Activated CD4-positive, alpha-beta T cell treated with anti-CD3 and anti-CD28 coated beads for 24 hours (primary cell): Measurements from ENCODE around the gene DNPH1.

Source experiments
- DNase-seq, 2 donors: peaks; one replicate each; pipeline ENCODE4 v3.0.0-alpha.2; 2020; ENCODE audit warnings: low read depth in 2 of 2

Gene DNPH1

GRCh38 chr6:43215066-43215465 lies 14.2 kb downstream of the DNPH1 start:
- DNase-seq, result no peak

GRCh38 chr6:43213431-43213830 lies 15.8 kb downstream of the DNPH1 start:
- no peak for DNase-seq

GRCh38 chr6:43211955-43212354 lies 17.3 kb downstream of the DNPH1 start:
- no peak for DNase-seq

GRCh38 chr6:43207286-43207685 lies 22.0 kb downstream of the DNPH1 start:
- DNase-seq, result no peak

- DNase-seq, result no peak
Observed at GRCh38 chr6:43205849-43206248, 23.4 kb downstream of the DNPH1 start.

- DNase-seq, result no peak
Observed at GRCh38 chr6:43204271-43205105, 24.8 kb downstream of the DNPH1 start.

GRCh38 chr6:43203718-43204095 lies 25.6 kb downstream of the DNPH1 start:
- DNase-seq, result no peak

- no peak for DNase-seq
Observed at GRCh38 chr6:43203029-43203717, 26.1 kb downstream of the DNPH1 start.

- DNase-seq, result no peak
Observed at GRCh38 chr6:43202451-43202850, 26.8 kb downstream of the DNPH1 start.

GRCh38 chr6:43200541-43200940 lies 28.7 kb downstream of the DNPH1 start:
- DNase-seq, result no peak

- no peak for DNase-seq
Observed at GRCh38 chr6:43199912-43200311, 29.4 kb downstream of the DNPH1 start.

GRCh38 chr6:43196337-43196736 lies 32.9 kb downstream of the DNPH1 start:
- no peak for DNase-seq

GRCh38 chr6:43193929-43194328 lies 35.4 kb downstream of the DNPH1 start:
- DNase-seq, result no peak

GRCh38 chr6:43192911-43193310 lies 36.4 kb downstream of the DNPH1 start:
- no peak for DNase-seq

- DNase-seq, result no peak
Observed at GRCh38 chr6:43189776-43190304, 39.4 kb downstream of the DNPH1 start.

GRCh38 chr6:43188426-43188825 lies 40.9 kb downstream of the DNPH1 start:
- DNase-seq, result no peak

GRCh38 chr6:43187821-43188220 lies 41.5 kb downstream of the DNPH1 start:
- DNase-seq, result no peak

GRCh38 chr6:43186706-43187105 lies 42.6 kb downstream of the DNPH1 start:
- no peak for DNase-seq

GRCh38 chr6:43186019-43186418 lies 43.3 kb downstream of the DNPH1 start:
- no peak for DNase-seq

- no peak for DNase-seq
Observed at GRCh38 chr6:43185391-43185985, 43.8 kb downstream of the DNPH1 start.

- no peak for DNase-seq
Observed at GRCh38 chr6:43184268-43184985, 44.9 kb downstream of the DNPH1 start.

GRCh38 chr6:43183441-43183840 lies 45.8 kb downstream of the DNPH1 start:
- no peak for DNase-seq
